ENCODE data around the gene CHD9NB. TPM values are rescaled to one million over a fixed set of nuclear protein-coding genes. Genes with fewer than 3 reads are reported as not detected.
"Not testable (repeated sequence)": the region's sequence is repeated elsewhere in the genome, so short reads cannot be mapped to it uniquely, and the experiment has no call there.

CHD9NB gene
- total and polyA plus RNA-seq, 10 of the 15 experiments (the other 5 are each of a cell fraction or from before 2014, with no cell fraction given), result 0.14 to 1.6 (median 0.73) TPM

DNA sequence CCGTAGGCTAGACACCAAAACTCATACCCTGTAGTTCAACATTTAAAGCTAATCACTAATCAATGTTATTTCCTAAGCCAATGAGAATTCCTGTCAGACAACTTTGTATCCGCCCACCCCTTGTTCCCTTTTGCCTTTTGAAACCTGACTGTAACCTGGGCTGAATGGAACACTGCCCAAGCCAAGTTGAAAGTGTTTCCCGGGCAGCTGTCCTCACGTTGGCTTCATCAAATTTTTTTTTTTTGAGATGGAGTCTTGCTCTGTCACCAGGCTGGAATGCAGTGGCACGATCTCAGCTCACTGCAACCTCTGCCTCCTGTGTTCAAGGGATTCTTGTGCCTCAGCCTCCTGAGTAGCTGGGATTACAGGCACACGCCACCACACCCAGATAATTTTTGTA lies 16.0 kb downstream of the CHD9NB start:
- ATAC-seq; CTCF ChIA-PET; H3K9me3 ChIP-seq (replicated peaks; ENCODE audit: control insufficient read depth, insufficient read depth, low read length); H3K27ac ChIP-seq (ENCODE audit: control insufficient read depth, insufficient read depth); in situ Hi-C loops (cut with MboI); H3K27me3 ChIP-seq (replicated peaks in 1 of 2; ENCODE audit: control insufficient read depth in 2 of 2, insufficient read depth in 2 of 2, low read length in 1 of 2); BruUV-seq (replicated peaks); H3K79me2 ChIP-seq (ENCODE audit: control insufficient read depth, insufficient read depth, low read length); POLR2A ChIA-PET; H4K20me1 ChIP-seq (ENCODE audit: control insufficient read depth, insufficient read depth); H3K4me1 ChIP-seq (ENCODE audit: control insufficient read depth, insufficient read depth, low read length); H3K4me2 ChIP-seq (ENCODE audit: control insufficient read depth, insufficient read depth); DNase-seq (ENCODE audit: low read depth, low spot score); intact Hi-C loops (cut with micrococcal nuclease; ENCODE audit: unreplicated experiment); FAIRE-seq; H3K4me3 ChIP-seq; H2AFZ ChIP-seq (ENCODE audit: control insufficient read depth, low read depth, low read length); H3K9ac ChIP-seq (ENCODE audit: control insufficient read depth, insufficient read depth, low read length); H3K36me3 ChIP-seq (ENCODE audit: control insufficient read depth in 2 of 2, insufficient read depth in 2 of 2, low read length in 1 of 2); SMC1A ChIA-PET (ENCODE audit: uncharacterized antibody, unreplicated experiment); RAD21 ChIA-PET (ENCODE audit: unreplicated experiment): not testable (repeated sequence)
- WGBS (ENCODE audit: insufficient coverage, insufficient replicate concordance, low lambda C conversion rate, missing lambda C conversion rate), result 35% methylated on average over 6 of the region's 6 CpGs

DNA sequence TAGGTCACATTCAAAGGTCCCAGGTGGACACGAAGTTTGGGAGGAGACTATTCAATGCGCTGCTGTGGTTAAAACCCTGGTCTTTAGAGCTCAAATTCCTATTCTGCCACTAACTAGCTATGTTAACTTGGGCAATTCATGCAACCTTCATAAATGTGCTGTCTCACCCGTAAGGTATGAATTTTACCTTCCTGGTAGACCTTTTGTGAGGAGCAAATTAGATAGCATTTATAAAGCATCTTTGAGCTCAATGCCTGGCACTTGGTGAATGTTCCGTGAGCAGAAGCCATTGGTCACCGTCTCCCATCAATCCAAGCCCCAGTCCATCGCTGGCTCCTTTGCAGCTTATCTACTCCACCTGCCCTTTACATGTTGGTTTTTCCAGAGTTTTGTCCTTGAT lies 16.6 kb downstream of the CHD9NB start:
- no TSS peak for BruUV-seq (replicated peaks)
- ChIA-PET POLR2A (no interaction called here), SMC1A (ENCODE audit: uncharacterized antibody, unreplicated experiment) (interaction anchor here (0.8 to 0.9 kb wide), 2 partner anchors 123 to 1006 kb away, joined by 3 read pairs; no protein-coding TSS in a partner anchor), RAD21 (ENCODE audit: unreplicated experiment) (no interaction called here), CTCF (no interaction called here)
- Histone ChIP-seq H3K79me2 (ENCODE audit: control insufficient read depth, insufficient read depth, low read length) (no peaks in the 10 kb centered on the region), H3K27ac (ENCODE audit: control insufficient read depth, insufficient read depth) (no peak overlapping the region), H4K20me1 (ENCODE audit: control insufficient read depth, insufficient read depth) (no peaks in the 10 kb centered on the region), H3K36me3 (ENCODE audit: control insufficient read depth in 2 of 2, insufficient read depth in 2 of 2, low read length in 1 of 2) (no peaks in the 10 kb centered on the region), H3K4me1 (ENCODE audit: control insufficient read depth, insufficient read depth, low read length) (no peaks in the 10 kb centered on the region), H2AFZ (ENCODE audit: control insufficient read depth, low read depth, low read length) (no peak overlapping the region), H3K4me2 (ENCODE audit: control insufficient read depth, insufficient read depth) (no peak overlapping the region), H3K27me3 (replicated peaks in 1 of 2; ENCODE audit: control insufficient read depth in 2 of 2, insufficient read depth in 2 of 2, low read length in 1 of 2) (no peaks in the 10 kb centered on the region), H3K4me3 (no peak overlapping the region), H3K9me3 (replicated peaks; ENCODE audit: control insufficient read depth, insufficient read depth, low read length) (no peaks in the 10 kb centered on the region; the same call in 2 of the 3 replicates), H3K9ac (ENCODE audit: control insufficient read depth, insufficient read depth, low read length) (no peak overlapping the region)
- intact Hi-C loops (cut with micrococcal nuclease; ENCODE audit: unreplicated experiment), result no loop called here
- ATAC-seq (no peak), FAIRE-seq (no peak), DNase-seq (ENCODE audit: low read depth, low spot score) (no peak)
- in situ Hi-C loops (cut with MboI), result no loop called here
- 49% methylated on average over 6 of the region's 6 CpGs for WGBS (ENCODE audit: insufficient coverage, insufficient replicate concordance, low lambda C conversion rate, missing lambda C conversion rate)
- TF ChIP-seq USF2 (IDR thresholded peaks at IDR 0.05; ENCODE audit: borderline replicate concordance, low read depth, low read length) (no peak), KLF5 (IDR thresholded peaks at IDR 0.05; ENCODE audit: partially characterized antibody) (no peak), JUNB (IDR thresholded peaks at IDR 0.05) (no peak), ZNF217 (IDR thresholded peaks at IDR 0.05) (no peak), YY1 (IDR thresholded peaks at IDR 0.05; ENCODE audit: low read depth, low read length) (no peak), TCF3 (IDR thresholded peaks at IDR 0.05; ENCODE audit: borderline replicate concordance, insufficient read depth, low read depth, low read length) (no peak), MEF2B (IDR thresholded peaks at IDR 0.05; ENCODE audit: partially characterized antibody, poor library complexity, severe bottlenecking) (no peak), CBFB (IDR thresholded peaks at IDR 0.05; ENCODE audit: low read depth) (no peak)
- TF ChIP-seq, protein P1, sequence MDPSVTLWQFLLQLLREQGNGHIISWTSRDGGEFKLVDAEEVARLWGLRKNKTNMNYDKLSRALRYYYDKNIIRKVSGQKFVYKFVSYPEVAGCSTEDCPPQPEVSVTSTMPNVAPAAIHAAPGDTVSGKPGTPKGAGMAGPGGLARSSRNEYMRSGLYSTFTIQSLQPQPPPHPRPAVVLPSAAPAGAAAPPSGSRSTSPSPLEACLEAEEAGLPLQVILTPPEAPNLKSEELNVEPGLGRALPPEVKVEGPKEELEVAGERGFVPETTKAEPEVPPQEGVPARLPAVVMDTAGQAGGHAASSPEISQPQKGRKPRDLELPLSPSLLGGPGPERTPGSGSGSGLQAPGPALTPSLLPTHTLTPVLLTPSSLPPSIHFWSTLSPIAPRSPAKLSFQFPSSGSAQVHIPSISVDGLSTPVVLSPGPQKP (IDR thresholded peaks at IDR 0.05; ENCODE audit: low read depth, low read length), result no peak
- TF ChIP-seq, protein P2, sequence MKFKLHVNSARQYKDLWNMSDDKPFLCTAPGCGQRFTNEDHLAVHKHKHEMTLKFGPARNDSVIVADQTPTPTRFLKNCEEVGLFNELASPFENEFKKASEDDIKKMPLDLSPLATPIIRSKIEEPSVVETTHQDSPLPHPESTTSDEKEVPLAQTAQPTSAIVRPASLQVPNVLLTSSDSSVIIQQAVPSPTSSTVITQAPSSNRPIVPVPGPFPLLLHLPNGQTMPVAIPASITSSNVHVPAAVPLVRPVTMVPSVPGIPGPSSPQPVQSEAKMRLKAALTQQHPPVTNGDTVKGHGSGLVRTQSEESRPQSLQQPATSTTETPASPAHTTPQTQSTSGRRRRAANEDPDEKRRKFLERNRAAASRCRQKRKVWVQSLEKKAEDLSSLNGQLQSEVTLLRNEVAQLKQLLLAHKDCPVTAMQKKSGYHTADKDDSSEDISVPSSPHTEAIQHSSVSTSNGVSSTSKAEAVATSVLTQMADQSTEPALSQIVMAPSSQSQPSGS (IDR thresholded peaks at IDR 0.05; ENCODE audit: low read length), result no peak
- TF ChIP-seq, protein P3, sequence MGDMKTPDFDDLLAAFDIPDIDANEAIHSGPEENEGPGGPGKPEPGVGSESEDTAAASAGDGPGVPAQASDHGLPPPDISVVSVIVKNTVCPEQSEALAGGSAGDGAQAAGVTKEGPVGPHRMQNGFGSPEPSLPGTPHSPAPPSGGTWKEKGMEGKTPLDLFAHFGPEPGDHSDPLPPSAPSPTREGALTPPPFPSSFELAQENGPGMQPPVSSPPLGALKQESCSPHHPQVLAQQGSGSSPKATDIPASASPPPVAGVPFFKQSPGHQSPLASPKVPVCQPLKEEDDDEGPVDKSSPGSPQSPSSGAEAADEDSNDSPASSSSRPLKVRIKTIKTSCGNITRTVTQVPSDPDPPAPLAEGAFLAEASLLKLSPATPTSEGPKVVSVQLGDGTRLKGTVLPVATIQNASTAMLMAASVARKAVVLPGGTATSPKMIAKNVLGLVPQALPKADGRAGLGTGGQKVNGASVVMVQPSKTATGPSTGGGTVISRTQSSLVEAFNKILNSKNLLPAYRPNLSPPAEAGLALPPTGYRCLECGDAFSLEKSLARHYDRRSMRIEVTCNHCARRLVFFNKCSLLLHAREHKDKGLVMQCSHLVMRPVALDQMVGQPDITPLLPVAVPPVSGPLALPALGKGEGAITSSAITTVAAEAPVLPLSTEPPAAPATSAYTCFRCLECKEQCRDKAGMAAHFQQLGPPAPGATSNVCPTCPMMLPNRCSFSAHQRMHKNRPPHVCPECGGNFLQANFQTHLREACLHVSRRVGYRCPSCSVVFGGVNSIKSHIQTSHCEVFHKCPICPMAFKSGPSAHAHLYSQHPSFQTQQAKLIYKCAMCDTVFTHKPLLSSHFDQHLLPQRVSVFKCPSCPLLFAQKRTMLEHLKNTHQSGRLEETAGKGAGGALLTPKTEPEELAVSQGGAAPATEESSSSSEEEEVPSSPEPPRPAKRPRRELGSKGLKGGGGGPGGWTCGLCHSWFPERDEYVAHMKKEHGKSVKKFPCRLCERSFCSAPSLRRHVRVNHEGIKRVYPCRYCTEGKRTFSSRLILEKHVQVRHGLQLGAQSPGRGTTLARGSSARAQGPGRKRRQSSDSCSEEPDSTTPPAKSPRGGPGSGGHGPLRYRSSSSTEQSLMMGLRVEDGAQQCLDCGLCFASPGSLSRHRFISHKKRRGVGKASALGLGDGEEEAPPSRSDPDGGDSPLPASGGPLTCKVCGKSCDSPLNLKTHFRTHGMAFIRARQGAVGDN (IDR thresholded peaks at IDR 0.05), result no peak

All from GM12878 (cell line).